Measurements from ENCODE around the gene MRPL20. TPM values are rescaled to one million over a fixed set of nuclear protein-coding genes. Genes with fewer than 3 reads are reported as not detected.

MRPL20 gene
- total RNA-seq, 6 experiments from 2014 or later: 131 to 154 (median 141) TPM

GRCh38 chr1:1424707-1425106, 17.6 kb upstream of the MRPL20 start:
- peaks cover 5% of the 10 kb centered on the region for H3K9me3 Mint-ChIP-seq
- H3K27me3 Mint-ChIP-seq (ENCODE audit: insufficient read depth): peaks cover 2% of the 10 kb centered on the region; the same call in 1 of the 2 replicates
- TF ChIP-seq, protein P1, sequence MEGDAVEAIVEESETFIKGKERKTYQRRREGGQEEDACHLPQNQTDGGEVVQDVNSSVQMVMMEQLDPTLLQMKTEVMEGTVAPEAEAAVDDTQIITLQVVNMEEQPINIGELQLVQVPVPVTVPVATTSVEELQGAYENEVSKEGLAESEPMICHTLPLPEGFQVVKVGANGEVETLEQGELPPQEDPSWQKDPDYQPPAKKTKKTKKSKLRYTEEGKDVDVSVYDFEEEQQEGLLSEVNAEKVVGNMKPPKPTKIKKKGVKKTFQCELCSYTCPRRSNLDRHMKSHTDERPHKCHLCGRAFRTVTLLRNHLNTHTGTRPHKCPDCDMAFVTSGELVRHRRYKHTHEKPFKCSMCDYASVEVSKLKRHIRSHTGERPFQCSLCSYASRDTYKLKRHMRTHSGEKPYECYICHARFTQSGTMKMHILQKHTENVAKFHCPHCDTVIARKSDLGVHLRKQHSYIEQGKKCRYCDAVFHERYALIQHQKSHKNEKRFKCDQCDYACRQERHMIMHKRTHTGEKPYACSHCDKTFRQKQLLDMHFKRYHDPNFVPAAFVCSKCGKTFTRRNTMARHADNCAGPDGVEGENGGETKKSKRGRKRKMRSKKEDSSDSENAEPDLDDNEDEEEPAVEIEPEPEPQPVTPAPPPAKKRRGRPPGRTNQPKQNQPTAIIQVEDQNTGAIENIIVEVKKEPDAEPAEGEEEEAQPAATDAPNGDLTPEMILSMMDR (IDR thresholded peaks at IDR 0.05): no peak
- H3K27ac Mint-ChIP-seq: no peak overlapping the region
- H3K4me1 Mint-ChIP-seq (ENCODE audit: low read depth): peaks cover 16% of the 10 kb centered on the region
- no peak overlapping the region for H3K4me3 Mint-ChIP-seq
- DNase-seq: no peak
- H3K36me3 Mint-ChIP-seq (ENCODE audit: low read depth): no peaks in the 10 kb centered on the region

- DNase-seq: no peak
- H3K27ac Mint-ChIP-seq: peak overlapping the region; percentile 57; the same call in 1 of the 2 replicates
- no peak overlapping the region for H3K4me3 Mint-ChIP-seq
- H3K4me1 Mint-ChIP-seq (ENCODE audit: low read depth): peaks cover 13% of the 10 kb centered on the region
- H3K9me3 Mint-ChIP-seq: peaks cover under 1% of the 10 kb centered on the region; the same call in 1 of the 2 replicates
- TF ChIP-seq, protein P1 (IDR thresholded peaks at IDR 0.05): no peak
- H3K36me3 Mint-ChIP-seq (ENCODE audit: low read depth): no peaks in the 10 kb centered on the region
- H3K27me3 Mint-ChIP-seq (ENCODE audit: insufficient read depth): no peaks in the 10 kb centered on the region; the same call in 1 of the 2 replicates
These were observed 16.1 kb upstream of the MRPL20 start for GRCh38 chr1:1423245-1423597.

- peaks cover 13% of the 10 kb centered on the region for H3K4me1 Mint-ChIP-seq (ENCODE audit: low read depth)
- TF ChIP-seq, protein P1 (IDR thresholded peaks at IDR 0.05): no peak
- no peaks in the 10 kb centered on the region for H3K36me3 Mint-ChIP-seq (ENCODE audit: low read depth)
- peak; percentile 22 for DNase-seq
- no peaks in the 10 kb centered on the region; the same call in 1 of the 2 replicates for H3K27me3 Mint-ChIP-seq (ENCODE audit: insufficient read depth)
- H3K4me3 Mint-ChIP-seq: no peak overlapping the region
- peak overlapping the region; percentile 57; the same call in 1 of the 2 replicates for H3K27ac Mint-ChIP-seq
- H3K9me3 Mint-ChIP-seq: no peaks in the 10 kb centered on the region
These were observed 15.6 kb upstream of the MRPL20 start for GRCh38 chr1:1422465-1423244.

DNA sequence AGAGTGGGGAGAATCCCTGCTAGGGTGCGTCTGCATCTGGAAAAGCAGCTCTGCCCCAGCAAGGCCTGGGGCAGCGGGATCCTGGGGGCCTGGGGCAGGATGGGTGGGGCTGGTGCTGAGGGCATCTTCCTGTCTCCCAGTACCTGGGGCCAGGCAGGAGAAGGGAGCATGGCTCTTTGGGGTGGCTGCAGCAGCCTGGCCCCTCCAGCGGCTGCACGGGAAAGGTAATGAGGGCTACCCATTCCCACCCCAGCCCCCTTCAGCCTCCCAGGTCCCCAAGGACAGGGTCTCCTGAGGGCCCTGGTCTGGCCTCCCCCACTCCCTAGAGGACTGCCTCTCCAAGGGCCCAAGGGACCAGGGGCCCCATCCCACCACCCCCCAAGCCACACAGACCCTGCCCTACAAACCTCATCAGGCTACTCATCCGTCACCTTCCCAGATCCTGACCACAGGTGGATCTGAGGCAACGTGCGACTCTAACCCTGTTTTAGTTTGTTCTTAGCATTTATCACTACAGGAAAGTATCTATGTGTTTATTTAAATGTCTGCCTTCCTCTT, 14.9 kb upstream of the MRPL20 start:
- TF ChIP-seq, protein P1 (IDR thresholded peaks at IDR 0.05): no peak
- Mint-ChIP-seq H3K4me3 (no peak overlapping the region), H3K4me1 (ENCODE audit: low read depth) (peaks cover 13% of the 10 kb centered on the region), H3K36me3 (ENCODE audit: low read depth) (no peaks in the 10 kb centered on the region), H3K27me3 (ENCODE audit: insufficient read depth) (no peaks in the 10 kb centered on the region; the same call in 1 of the 2 replicates), H3K27ac (no peak overlapping the region), H3K9me3 (no peaks in the 10 kb centered on the region)
- no peak for DNase-seq

DNA sequence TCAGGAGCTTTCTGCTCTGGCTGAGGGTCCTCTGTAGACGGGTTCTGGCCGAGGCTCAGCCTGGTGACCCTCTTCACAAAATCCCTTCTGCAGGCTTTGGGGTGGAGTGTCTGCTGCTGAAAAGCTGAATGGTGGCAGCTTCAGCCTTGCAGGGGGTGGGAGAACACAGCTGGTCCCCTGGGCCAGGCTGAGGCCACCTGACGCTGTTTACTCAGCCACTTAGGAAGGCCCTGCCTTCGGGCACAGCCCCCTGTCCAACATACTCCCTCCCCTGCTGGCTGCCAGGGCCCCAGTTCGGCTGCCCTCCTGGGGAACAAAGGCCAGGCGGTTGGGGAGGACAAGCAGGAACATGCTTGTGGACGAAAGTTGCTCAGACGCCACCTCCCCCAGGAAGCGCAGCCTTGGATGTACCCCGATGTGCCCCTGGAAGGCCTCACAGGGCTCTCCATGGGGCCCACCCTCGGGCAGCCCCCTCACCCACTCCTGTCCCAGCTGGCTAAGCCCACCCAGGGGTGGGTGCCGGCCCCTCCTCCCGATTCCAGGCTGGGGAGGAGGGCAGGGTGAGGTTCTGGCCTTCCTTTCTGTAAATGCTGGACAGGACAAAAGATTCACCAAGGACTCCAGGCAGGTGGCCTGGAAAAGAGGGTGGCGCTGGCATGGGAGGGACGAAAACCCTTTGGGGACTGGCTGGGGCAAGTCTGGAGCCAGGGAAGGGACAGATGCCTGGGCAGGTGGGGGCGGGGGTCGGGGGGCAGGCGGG, 14.2 kb upstream of the MRPL20 start, which contains the start of gene ANKRD65:
Gene ANKRD65 (minus strand): TSS at position 130 of the 760 bp plus-strand sequence. CDS start 271 bp downstream, outside the sequence.
- TF ChIP-seq, protein P1 (IDR thresholded peaks at IDR 0.05): no peak
- DNase-seq: no peak
- Mint-ChIP-seq H3K4me1 (ENCODE audit: low read depth) (peaks cover 13% of the 10 kb centered on the region), H3K4me3 (no peak within 1 kb of the TSS), H3K36me3 (ENCODE audit: low read depth) (no peaks in the 10 kb centered on the region), H3K27me3 (ENCODE audit: insufficient read depth) (no peaks in the 10 kb centered on the region; the same call in 1 of the 2 replicates), H3K9me3 (no peaks in the 10 kb centered on the region), H3K27ac (no peak within 1 kb of the TSS)

Measured in HFFc6 (cell line).